HUES6 (cell line): ENCODE data around the gene RALGPS2.

Experiments used
- H3K27ac ChIP-seq: 2 replicates; pipeline ENCODE4 v1.7.0; 2013; ENCODE audit warnings: low read depth, mild to moderate bottlenecking, low read length, inconsistent platforms
- H3K27me3 ChIP-seq: 2 replicates; pipeline ENCODE4 v1.6.1; 2013; ENCODE audit warnings: low read length; ENCODE audit not compliant: control insufficient read depth, insufficient read depth
- H3K36me3 ChIP-seq: 2 replicates; pipeline ENCODE4 v1.6.1; 2013; ENCODE audit warnings: low read length; ENCODE audit not compliant: control insufficient read depth, insufficient read depth
- H3K4me1 ChIP-seq: 2 replicates; pipeline ENCODE4 v1.6.1; 2013; ENCODE audit warnings: low read length; ENCODE audit not compliant: control insufficient read depth, insufficient read depth
- H3K4me3 ChIP-seq: 2 replicates; pipeline ENCODE4 v1.5.1; 2013; ENCODE audit warnings: low read depth, low read length
- H3K9ac ChIP-seq: one replicate; pipeline ENCODE4 v1.6.1; 2013; ENCODE audit warnings: mild to moderate bottlenecking, low read length
- H3K9me3 ChIP-seq: 2 replicates; pipeline ENCODE4 v1.6.1; 2013; ENCODE audit warnings: low read depth, low read length; ENCODE audit not compliant: control insufficient read depth, insufficient read depth

Gene RALGPS2

DNA sequence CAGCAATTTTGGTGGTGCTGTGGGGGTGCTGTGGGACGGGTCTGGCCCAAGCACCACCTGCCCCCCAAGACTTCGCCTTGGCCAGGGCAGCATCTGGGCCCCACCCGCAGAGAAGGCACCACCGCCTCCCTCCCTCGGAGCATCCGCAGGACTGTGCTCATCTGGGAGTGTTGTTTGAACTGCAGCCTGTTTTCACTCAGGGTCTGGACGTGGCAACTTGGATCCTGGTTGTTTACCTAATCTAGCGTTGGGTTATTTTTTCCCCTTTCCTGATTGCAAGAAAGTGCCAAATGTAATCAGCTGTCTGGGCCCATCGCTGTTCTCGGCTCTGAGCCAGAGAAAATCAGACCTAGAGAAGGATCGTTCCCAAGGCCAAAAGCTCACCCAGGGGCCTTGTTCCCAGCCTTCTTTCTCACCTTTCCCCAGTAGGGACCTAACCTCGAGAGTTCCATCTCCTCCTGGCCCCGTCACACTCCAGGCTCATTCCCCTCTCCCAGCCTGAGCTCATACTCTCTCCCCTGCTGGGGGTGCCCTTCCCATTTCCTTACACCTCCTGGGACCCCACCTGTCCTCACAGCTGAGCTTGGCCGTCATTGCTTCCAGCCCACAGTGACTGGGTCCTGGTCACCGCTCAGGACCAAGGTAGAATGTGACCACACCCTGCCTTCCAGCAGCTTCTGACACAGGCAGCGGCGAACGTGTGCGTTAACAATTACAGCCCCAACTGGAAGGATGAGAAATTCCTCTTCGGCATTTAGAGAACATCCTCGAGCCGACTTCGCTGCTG is 228.7 kb downstream of the RALGPS2 start:
- no peaks in the 10 kb centered on the region for H3K4me1 ChIP-seq
- H3K4me3 ChIP-seq: no peak overlapping the region
- H3K27ac ChIP-seq: no peak overlapping the region
- no peak overlapping the region for H3K9ac ChIP-seq
- H3K27me3 ChIP-seq: no peaks in the 10 kb centered on the region
- H3K36me3 ChIP-seq: no peaks in the 10 kb centered on the region
- no peaks in the 10 kb centered on the region for H3K9me3 ChIP-seq

- no peak overlapping the region for H3K9ac ChIP-seq
- no peak overlapping the region for H3K4me3 ChIP-seq
- no peaks in the 10 kb centered on the region for H3K9me3 ChIP-seq
- no peaks in the 10 kb centered on the region for H3K4me1 ChIP-seq
- no peaks in the 10 kb centered on the region for H3K27me3 ChIP-seq
- H3K27ac ChIP-seq: no peak overlapping the region
- no peaks in the 10 kb centered on the region for H3K36me3 ChIP-seq
Measured at GRCh38 chr1:178954325-178954690, 229.3 kb downstream of the RALGPS2 start.

GRCh38 chr1:178954937-178955336 is 229.9 kb downstream of the RALGPS2 start:
- Histone ChIP-seq H3K27me3 (no peaks in the 10 kb centered on the region), H3K27ac (no peak overlapping the region), H3K36me3 (no peaks in the 10 kb centered on the region), H3K9me3 (no peaks in the 10 kb centered on the region), H3K4me3 (no peak overlapping the region), H3K4me1 (no peaks in the 10 kb centered on the region), H3K9ac (no peak overlapping the region)

GRCh38 chr1:178955391-178955954 is 230.4 kb downstream of the RALGPS2 start:
- no peaks in the 10 kb centered on the region for H3K4me1 ChIP-seq
- no peaks in the 10 kb centered on the region for H3K27me3 ChIP-seq

GRCh38 chr1:178958491-178958890 is 233.4 kb downstream of the RALGPS2 start:
- no peaks in the 10 kb centered on the region for H3K36me3 ChIP-seq
- H3K27ac ChIP-seq: no peak overlapping the region
- no peaks in the 10 kb centered on the region for H3K27me3 ChIP-seq
- H3K4me3 ChIP-seq: no peak overlapping the region
- H3K4me1 ChIP-seq: no peaks in the 10 kb centered on the region
- no peaks in the 10 kb centered on the region for H3K9me3 ChIP-seq
- no peak overlapping the region for H3K9ac ChIP-seq

More at GRCh38 chr1:178955391-178955954, 230.4 kb downstream of the RALGPS2 start:
- Histone ChIP-seq H3K36me3 (no peaks in the 10 kb centered on the region), H3K9ac (no peak overlapping the region), H3K9me3 (no peaks in the 10 kb centered on the region), H3K4me3 (no peak overlapping the region), H3K27ac (no peak overlapping the region)

DNA sequence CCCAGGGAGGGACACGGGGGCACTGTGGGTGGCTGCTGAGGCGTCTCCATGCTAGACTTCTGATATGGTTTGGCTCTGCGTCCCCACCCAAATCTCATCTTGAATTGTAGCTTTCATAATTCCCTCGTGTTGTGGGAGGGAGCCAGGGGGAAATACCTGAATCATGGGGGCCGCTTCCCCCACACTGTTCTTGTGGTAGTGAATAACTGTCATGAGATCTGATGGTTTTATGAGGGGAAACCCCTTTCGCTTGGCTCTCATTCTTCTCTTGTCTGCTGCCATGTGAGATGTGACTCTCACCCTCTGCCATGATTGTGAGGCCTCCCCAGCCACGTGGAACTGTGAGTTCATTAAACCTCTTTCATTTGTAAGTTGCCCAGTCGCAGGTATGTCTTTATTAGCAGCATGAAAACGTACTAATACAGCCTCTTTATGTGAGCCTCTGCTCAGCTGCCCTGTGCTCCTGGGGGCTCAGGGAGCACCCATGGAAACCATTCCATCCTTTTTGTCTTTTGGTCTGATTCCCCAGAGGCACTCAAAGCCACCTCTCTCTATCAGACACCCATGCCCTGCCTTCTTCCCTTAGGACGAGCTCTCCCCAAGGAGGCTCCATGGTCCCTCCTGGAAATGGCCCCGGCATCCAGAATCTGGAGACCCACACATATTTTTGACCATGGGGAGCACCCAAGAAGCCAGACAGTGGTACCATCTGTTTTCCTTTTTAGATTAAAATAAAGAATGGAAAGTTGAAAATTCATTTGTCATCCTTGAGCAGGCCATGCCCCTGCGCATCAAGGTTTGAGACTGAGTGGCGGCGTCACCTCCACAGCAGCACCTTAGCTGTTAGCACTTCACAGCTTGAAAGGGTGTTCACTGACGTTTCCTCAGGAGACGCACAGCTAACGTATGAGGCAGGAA is 234.8 kb downstream of the RALGPS2 start:
- no peaks in the 10 kb centered on the region for H3K4me1 ChIP-seq
- H3K9me3 ChIP-seq: peaks cover 7% of the 10 kb centered on the region
- no peaks in the 10 kb centered on the region for H3K27me3 ChIP-seq
- no peak overlapping the region for H3K9ac ChIP-seq
- no peak overlapping the region for H3K27ac ChIP-seq
- no peaks in the 10 kb centered on the region for H3K36me3 ChIP-seq
- no peak overlapping the region for H3K4me3 ChIP-seq

- H3K27ac ChIP-seq: no peak overlapping the region
- H3K36me3 ChIP-seq: no peaks in the 10 kb centered on the region
- H3K27me3 ChIP-seq: no peaks in the 10 kb centered on the region
- peaks cover 16% of the 10 kb centered on the region for H3K9me3 ChIP-seq
- H3K4me3 ChIP-seq: no peak overlapping the region
- H3K4me1 ChIP-seq: no peaks in the 10 kb centered on the region
- no peak overlapping the region for H3K9ac ChIP-seq
Measured at GRCh38 chr1:178960482-178961240, 235.6 kb downstream of the RALGPS2 start.

GRCh38 chr1:178961331-178961730 is 236.3 kb downstream of the RALGPS2 start:
- no peaks in the 10 kb centered on the region for H3K4me1 ChIP-seq
- no peak overlapping the region for H3K4me3 ChIP-seq
- H3K27ac ChIP-seq: no peak overlapping the region
- no peaks in the 10 kb centered on the region for H3K27me3 ChIP-seq
- H3K9ac ChIP-seq: no peak overlapping the region
- no peaks in the 10 kb centered on the region for H3K36me3 ChIP-seq
- peaks cover 16% of the 10 kb centered on the region for H3K9me3 ChIP-seq

- no peak overlapping the region for H3K9ac ChIP-seq
- no peak overlapping the region for H3K27ac ChIP-seq
- H3K4me1 ChIP-seq: no peaks in the 10 kb centered on the region
- H3K4me3 ChIP-seq: no peak overlapping the region
- peaks cover 16% of the 10 kb centered on the region for H3K9me3 ChIP-seq
- H3K27me3 ChIP-seq: no peaks in the 10 kb centered on the region
- no peaks in the 10 kb centered on the region for H3K36me3 ChIP-seq
Measured at GRCh38 chr1:178961868-178962267, 236.8 kb downstream of the RALGPS2 start.

DNA sequence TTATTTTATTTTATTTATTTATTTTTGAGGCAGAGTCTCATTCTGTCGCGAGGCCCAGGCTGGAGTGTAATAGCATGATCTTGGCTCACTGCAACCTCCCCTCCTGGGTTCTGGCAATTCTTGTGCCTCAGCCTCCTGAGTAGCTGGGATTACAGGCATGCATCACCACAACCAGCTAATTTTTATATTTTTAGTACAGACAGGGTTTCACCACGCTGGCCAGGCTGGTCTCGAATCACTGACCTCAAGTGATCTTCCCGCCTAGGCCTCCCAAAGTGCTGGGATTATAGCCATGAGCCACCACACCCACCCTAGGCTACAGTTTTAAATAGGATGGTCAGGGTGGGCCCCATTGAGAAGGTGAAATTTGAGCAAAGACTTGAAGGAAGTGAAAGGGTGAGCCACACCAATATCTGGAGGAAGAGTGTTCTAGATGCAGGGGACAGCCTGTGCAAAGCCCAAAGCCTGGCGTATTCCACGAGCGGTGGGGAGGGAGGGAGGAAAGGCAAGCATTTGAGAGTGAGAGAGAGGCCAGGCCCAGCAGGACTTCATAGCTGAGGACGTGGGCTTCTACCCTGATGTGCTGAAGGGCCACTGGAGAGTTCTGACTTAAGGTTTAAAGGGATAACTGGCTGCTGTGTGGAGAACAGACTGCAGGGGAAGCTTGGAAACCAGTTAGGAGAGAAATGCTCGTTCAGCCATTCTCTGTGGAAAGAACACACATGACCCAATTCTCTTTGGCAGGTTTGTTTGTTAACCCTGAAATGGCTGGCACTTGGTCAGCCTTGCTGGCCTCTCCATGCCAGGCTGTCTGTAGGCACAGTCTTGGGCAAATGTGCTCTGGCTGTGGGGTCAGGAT is 238.0 kb downstream of the RALGPS2 start:
- H3K9me3 ChIP-seq: peaks cover 16% of the 10 kb centered on the region
- H3K4me3 ChIP-seq: no peak overlapping the region
- H3K36me3 ChIP-seq: no peaks in the 10 kb centered on the region
- H3K27me3 ChIP-seq: no peaks in the 10 kb centered on the region
- no peak overlapping the region for H3K9ac ChIP-seq
- H3K27ac ChIP-seq: no peak overlapping the region
- no peaks in the 10 kb centered on the region for H3K4me1 ChIP-seq
